ENCODE results near the gene ZNF440.

The ZNF440 gene

GRCh38 chr19:11880598-11880997 lies 66.5 kb downstream of the ZNF440 start:
- H3K79me2 ChIP-seq (ENCODE audit: control insufficient read depth, insufficient read depth, low read length) = no peaks in the 10 kb centered on the region
- no peaks in the 10 kb centered on the region for H3K27me3 ChIP-seq (ENCODE audit: insufficient read depth, low read length, poor library complexity)
- no peak overlapping the region for H2BK5ac ChIP-seq (ENCODE audit: low read length)
- no peak overlapping the region for H3K4me3 ChIP-seq (ENCODE audit: low read length)
- no peak overlapping the region for H3K4me2 ChIP-seq (ENCODE audit: low read length)
- no peak overlapping the region for H3K56ac ChIP-seq (ENCODE audit: low read length)
- no peak overlapping the region for H3K18ac ChIP-seq (ENCODE audit: low read length)
- no peak overlapping the region for H3K27ac ChIP-seq (ENCODE audit: low read depth, low read length)
- H2BK120ac ChIP-seq (ENCODE audit: low read depth, low read length) = no peak overlapping the region
- H3K79me1 ChIP-seq (ENCODE audit: low read length) = no peaks in the 10 kb centered on the region
- no peaks in the 10 kb centered on the region for H3K4me1 ChIP-seq (ENCODE audit: control insufficient read depth, low read depth, low read length)
- H4K8ac ChIP-seq (ENCODE audit: low read depth, low read length) = no peak overlapping the region
- no peaks in the 10 kb centered on the region for H3K36me3 ChIP-seq (ENCODE audit: control insufficient read depth, insufficient read depth, low read length)
- H3K9ac ChIP-seq (ENCODE audit: low read length) = no peak overlapping the region
- no peak overlapping the region for H4K5ac ChIP-seq (ENCODE audit: low read length)
- H2BK15ac ChIP-seq (replicated peaks; ENCODE audit: low read depth) = no peak overlapping the region
- no peak for DNase-seq
- WGBS (ENCODE audit: extremely low coverage, insufficient coverage, low lambda C conversion rate) = no CpG with 5 or more reads among the region's 12 CpGs
- no peak overlapping the region for H3K4ac ChIP-seq (ENCODE audit: low read depth, low read length)
- H2AK5ac ChIP-seq (ENCODE audit: low read length) = no peak overlapping the region
- no peak overlapping the region for H3K23ac ChIP-seq (ENCODE audit: low read length)

- H2BK15ac ChIP-seq (replicated peaks; ENCODE audit: low read depth) = no peak overlapping the region
- H3K56ac ChIP-seq (ENCODE audit: low read length) = no peak overlapping the region
- H3K4ac ChIP-seq (ENCODE audit: low read depth, low read length) = no peak overlapping the region
- H3K4me1 ChIP-seq (ENCODE audit: control insufficient read depth, low read depth, low read length) = no peaks in the 10 kb centered on the region
- no peak overlapping the region for H2AK5ac ChIP-seq (ENCODE audit: low read length)
- H2BK120ac ChIP-seq (ENCODE audit: low read depth, low read length) = no peak overlapping the region
- H3K27me3 ChIP-seq (ENCODE audit: insufficient read depth, low read length, poor library complexity) = no peaks in the 10 kb centered on the region
- H3K79me1 ChIP-seq (ENCODE audit: low read length) = no peaks in the 10 kb centered on the region
- H3K23ac ChIP-seq (ENCODE audit: low read length) = no peak overlapping the region
- H3K27ac ChIP-seq (ENCODE audit: low read depth, low read length) = no peak overlapping the region
- DNase-seq = peak; percentile 77
- H3K36me3 ChIP-seq (ENCODE audit: control insufficient read depth, insufficient read depth, low read length) = no peaks in the 10 kb centered on the region
- H3K4me2 ChIP-seq (ENCODE audit: low read length) = no peak overlapping the region
- no peak overlapping the region for H3K18ac ChIP-seq (ENCODE audit: low read length)
- no peak overlapping the region for H3K4me3 ChIP-seq (ENCODE audit: low read length)
- no peak overlapping the region for H3K9ac ChIP-seq (ENCODE audit: low read length)
- no peak overlapping the region for H4K8ac ChIP-seq (ENCODE audit: low read depth, low read length)
- WGBS (ENCODE audit: extremely low coverage, insufficient coverage, low lambda C conversion rate) = no CpG with 5 or more reads among the region's 10 CpGs
- H3K79me2 ChIP-seq (ENCODE audit: control insufficient read depth, insufficient read depth, low read length) = no peaks in the 10 kb centered on the region
- H4K5ac ChIP-seq (ENCODE audit: low read length) = no peak overlapping the region
- no peak overlapping the region for H2BK5ac ChIP-seq (ENCODE audit: low read length)
These were observed 67.2 kb downstream of the ZNF440 start for GRCh38 chr19:11881151-11881800.

- no peak overlapping the region for H3K4ac ChIP-seq (ENCODE audit: low read depth, low read length)
- no peak overlapping the region for H4K8ac ChIP-seq (ENCODE audit: low read depth, low read length)
- no peak overlapping the region for H3K9ac ChIP-seq (ENCODE audit: low read length)
- H3K36me3 ChIP-seq (ENCODE audit: control insufficient read depth, insufficient read depth, low read length) = no peaks in the 10 kb centered on the region
- H3K4me1 ChIP-seq (ENCODE audit: control insufficient read depth, low read depth, low read length) = peaks cover 4% of the 10 kb centered on the region
- H2AK5ac ChIP-seq (ENCODE audit: low read length) = no peak overlapping the region
- no peak overlapping the region for H2BK15ac ChIP-seq (replicated peaks; ENCODE audit: low read depth)
- no peak overlapping the region for H2BK5ac ChIP-seq (ENCODE audit: low read length)
- H4K5ac ChIP-seq (ENCODE audit: low read length) = no peak overlapping the region
- WGBS (ENCODE audit: extremely low coverage, insufficient coverage, low lambda C conversion rate) = no CpG with 5 or more reads among the region's 2 CpGs
- no peak overlapping the region for H3K18ac ChIP-seq (ENCODE audit: low read length)
- H3K56ac ChIP-seq (ENCODE audit: low read length) = no peak overlapping the region
- H3K4me2 ChIP-seq (ENCODE audit: low read length) = no peak overlapping the region
- no peaks in the 10 kb centered on the region for H3K79me1 ChIP-seq (ENCODE audit: low read length)
- no peak overlapping the region for H3K4me3 ChIP-seq (ENCODE audit: low read length)
- DNase-seq = no peak
- no peak overlapping the region for H2BK120ac ChIP-seq (ENCODE audit: low read depth, low read length)
- no peak overlapping the region for H3K27ac ChIP-seq (ENCODE audit: low read depth, low read length)
- H3K27me3 ChIP-seq (ENCODE audit: insufficient read depth, low read length, poor library complexity) = no peaks in the 10 kb centered on the region
- H3K23ac ChIP-seq (ENCODE audit: low read length) = no peak overlapping the region
- no peaks in the 10 kb centered on the region for H3K79me2 ChIP-seq (ENCODE audit: control insufficient read depth, insufficient read depth, low read length)
These were observed 68.5 kb downstream of the ZNF440 start for GRCh38 chr19:11882606-11883005.
